Natural killer cell treated with Interleukin-12 subunit alpha and Interleukin-12 subunit beta and Interleukin-15 and Interleukin-18, amount 100 ng/mL, for 72 hours (primary cell): ENCODE measurements around the gene ST3GAL5. TPM values are rescaled to one million over a fixed set of nuclear protein-coding genes. Genes with fewer than 3 reads are reported as not detected.

Source experiments
- ATAC-seq, 2 donors: fragments of 150-1000 bp; cut with Tn5 transposase in 1 of 2; sonication (Bioruptor Pico), chemical (Tn5 transposase) in 1 of 2; 2 replicates each; pipeline ENCODE4 v1.10.0; 2021
- DNase-seq: peaks from one replicate; pipeline ENCODE4 v3.0.0; 2022; ENCODE audit warnings: low spot score
- H3K27ac Mint-ChIP-seq, 2 donors: 1 replicate in 1 of 2; 2 replicates in 1 of 2; pipeline ENCODE4 v1.8.0; 2022; ENCODE audit warnings: mixed read lengths in 2 of 2, mild to moderate bottlenecking in 1 of 2, moderate library complexity in 1 of 2
- H3K27me3 Mint-ChIP-seq, 2 donors: 1 replicate in 1 of 2; 2 replicates in 1 of 2; pipeline ENCODE4 v1.8.0; 2022; ENCODE audit warnings: mixed read lengths in 2 of 2
- H3K36me3 Mint-ChIP-seq: one replicate; pipeline ENCODE4 v1.8.0; 2022; ENCODE audit warnings: mixed read lengths
- H3K4me1 Mint-ChIP-seq, 2 donors: 1 replicate in 1 of 2; 2 replicates in 1 of 2; pipeline ENCODE4 v1.8.0; 2022; ENCODE audit warnings: low read depth in 2 of 2, mixed read lengths in 2 of 2, mild to moderate bottlenecking in 1 of 2
- H3K4me3 Mint-ChIP-seq: one replicate; pipeline ENCODE4 v1.8.0; 2022; ENCODE audit warnings: mixed read lengths
- H3K9me3 Mint-ChIP-seq: 2 replicates; pipeline ENCODE4 v1.8.0; 2022; ENCODE audit warnings: mixed read lengths
- total RNA-seq, 2 donors: library from RNA; stranded (reverse); gene quantifications; one replicate each; pipeline ENCODE4 v1.2.3, GENCODE V29; 2022

ST3GAL5 gene
- total RNA-seq, 2 donors from 2014 or later = 28.9 to 31.8 TPM

- ATAC-seq = no peak
- Mint-ChIP-seq H3K36me3 (no peaks in the 10 kb centered on the region), H3K4me1 (peaks cover 14 to 16% of the 10 kb centered on the region in 2 donors), H3K4me3 (no peak overlapping the region), H3K27me3 (peaks cover 0 to under 1% of the 10 kb centered on the region in 2 donors), H3K27ac (no peak overlapping the region), H3K9me3 (no peaks in the 10 kb centered on the region)
- DNase-seq = no peak
These were observed 37.7 kb upstream of the ST3GAL5 start for GRCh38 chr2:85926526-85926925.

GRCh38 chr2:85925216-85925671 is 36.5 kb upstream of the ST3GAL5 start:
- Mint-ChIP-seq H3K36me3 (no peaks in the 10 kb centered on the region), H3K9me3 (no peaks in the 10 kb centered on the region), H3K4me3 (no peak overlapping the region), H3K27ac (no peak overlapping the region), H3K4me1 (peaks cover 14 to 16% of the 10 kb centered on the region in 2 donors), H3K27me3 (no peaks in the 10 kb centered on the region)
- no peak for ATAC-seq
- no peak for DNase-seq

GRCh38 chr2:85924522-85924921 is 35.7 kb upstream of the ST3GAL5 start:
- no peak for DNase-seq
- Mint-ChIP-seq H3K27ac (no peak overlapping the region), H3K27me3 (no peaks in the 10 kb centered on the region), H3K9me3 (no peaks in the 10 kb centered on the region), H3K36me3 (no peaks in the 10 kb centered on the region), H3K4me1 (peaks cover 13 to 14% of the 10 kb centered on the region in 2 donors), H3K4me3 (no peak overlapping the region)
- no peak for ATAC-seq

GRCh38 chr2:85922199-85922598 is 33.4 kb upstream of the ST3GAL5 start:
- H3K27ac Mint-ChIP-seq = no peak overlapping the region
- ATAC-seq = no peak
- no peaks in the 10 kb centered on the region for H3K27me3 Mint-ChIP-seq
- peaks cover 5 to 7% of the 10 kb centered on the region in 2 donors for H3K4me1 Mint-ChIP-seq
- H3K36me3 Mint-ChIP-seq = no peaks in the 10 kb centered on the region
- DNase-seq = no peak
- no peak overlapping the region for H3K4me3 Mint-ChIP-seq
- H3K9me3 Mint-ChIP-seq = no peaks in the 10 kb centered on the region

- Mint-ChIP-seq H3K9me3 (no peaks in the 10 kb centered on the region), H3K4me1 (peaks cover 5 to 7% of the 10 kb centered on the region in 2 donors), H3K27ac (no peak overlapping the region), H3K4me3 (no peak overlapping the region), H3K36me3 (no peaks in the 10 kb centered on the region), H3K27me3 (no peaks in the 10 kb centered on the region)
- ATAC-seq (no peak), DNase-seq (no peak)
These were observed 32.9 kb upstream of the ST3GAL5 start for GRCh38 chr2:85921659-85922058.

GRCh38 chr2:85920810-85921545 is 32.2 kb upstream of the ST3GAL5 start:
- DNase-seq = no peak
- no peak for ATAC-seq
- Mint-ChIP-seq H3K4me3 (no peak overlapping the region), H3K27me3 (no peaks in the 10 kb centered on the region), H3K4me1 (peaks cover 5 to 7% of the 10 kb centered on the region in 2 donors), H3K9me3 (no peaks in the 10 kb centered on the region), H3K27ac (no peak overlapping the region), H3K36me3 (no peaks in the 10 kb centered on the region)

- Mint-ChIP-seq H3K9me3 (no peaks in the 10 kb centered on the region), H3K4me1 (no peaks in the 10 kb centered on the region), H3K4me3 (no peak overlapping the region), H3K27me3 (no peaks in the 10 kb centered on the region), H3K36me3 (no peaks in the 10 kb centered on the region), H3K27ac (no peak overlapping the region)
- DNase-seq = no peak
- no peak for ATAC-seq
These were observed 29.4 kb upstream of the ST3GAL5 start for GRCh38 chr2:85917887-85918795.

- Mint-ChIP-seq H3K27me3 (no peaks in the 10 kb centered on the region), H3K36me3 (no peaks in the 10 kb centered on the region), H3K4me3 (no peak overlapping the region), H3K27ac (no peak overlapping the region), H3K4me1 (peaks cover 0 to under 1% of the 10 kb centered on the region in 2 donors), H3K9me3 (no peaks in the 10 kb centered on the region)
- no peak for ATAC-seq
- no peak for DNase-seq
These were observed 27.0 kb upstream of the ST3GAL5 start for GRCh38 chr2:85915606-85916303.

GRCh38 chr2:85914922-85915321 is 26.1 kb upstream of the ST3GAL5 start:
- peaks cover 0 to 2% of the 10 kb centered on the region in 2 donors for H3K4me1 Mint-ChIP-seq
- no peak for DNase-seq

GRCh38 chr2:85913884-85914881 is 25.4 kb upstream of the ST3GAL5 start:
- ATAC-seq = no peak
- Mint-ChIP-seq H3K9me3 (no peaks in the 10 kb centered on the region), H3K4me1 (peaks cover 0 to 2% of the 10 kb centered on the region in 2 donors), H3K27me3 (no peaks in the 10 kb centered on the region), H3K36me3 (no peaks in the 10 kb centered on the region), H3K27ac (no peak overlapping the region), H3K4me3 (no peak overlapping the region)
- no peak for DNase-seq

More at GRCh38 chr2:85914922-85915321, 26.1 kb upstream of the ST3GAL5 start:
- Mint-ChIP-seq H3K27me3 (no peaks in the 10 kb centered on the region), H3K4me3 (no peak overlapping the region), H3K27ac (no peak overlapping the region), H3K36me3 (no peaks in the 10 kb centered on the region), H3K9me3 (no peaks in the 10 kb centered on the region)
- no peak for ATAC-seq

GRCh38 chr2:85911814-85912692 is 23.3 kb upstream of the ST3GAL5 start:
- Mint-ChIP-seq H3K27me3 (no peaks in the 10 kb centered on the region), H3K9me3 (no peaks in the 10 kb centered on the region), H3K4me1 (peaks cover 0 to 6% of the 10 kb centered on the region in 2 donors), H3K36me3 (no peaks in the 10 kb centered on the region), H3K27ac (no peak overlapping the region), H3K4me3 (no peak overlapping the region)
- ATAC-seq (no peak), DNase-seq (no peak)

- DNase-seq (no peak), ATAC-seq (no peak)
- H3K9me3 Mint-ChIP-seq = no peaks in the 10 kb centered on the region
- H3K4me1 Mint-ChIP-seq = peaks cover 0 to 6% of the 10 kb centered on the region in 2 donors
- H3K27me3 Mint-ChIP-seq = no peaks in the 10 kb centered on the region
- no peaks in the 10 kb centered on the region for H3K36me3 Mint-ChIP-seq
- no peak overlapping the region for H3K27ac Mint-ChIP-seq
- H3K4me3 Mint-ChIP-seq = no peak overlapping the region
These were observed 22.3 kb upstream of the ST3GAL5 start for GRCh38 chr2:85911097-85911496.
